ENCODE data around the gene PCBP3. TPM values are rescaled to one million over a fixed set of nuclear protein-coding genes. Genes with fewer than 3 reads are reported as not detected.
A peak's percentile ranks its signal among the peaks of the same experiment; 100 is the strongest.

PCBP3 gene
- total RNA-seq, 1 experiment from 2014 or later = 10.9 TPM

DNA sequence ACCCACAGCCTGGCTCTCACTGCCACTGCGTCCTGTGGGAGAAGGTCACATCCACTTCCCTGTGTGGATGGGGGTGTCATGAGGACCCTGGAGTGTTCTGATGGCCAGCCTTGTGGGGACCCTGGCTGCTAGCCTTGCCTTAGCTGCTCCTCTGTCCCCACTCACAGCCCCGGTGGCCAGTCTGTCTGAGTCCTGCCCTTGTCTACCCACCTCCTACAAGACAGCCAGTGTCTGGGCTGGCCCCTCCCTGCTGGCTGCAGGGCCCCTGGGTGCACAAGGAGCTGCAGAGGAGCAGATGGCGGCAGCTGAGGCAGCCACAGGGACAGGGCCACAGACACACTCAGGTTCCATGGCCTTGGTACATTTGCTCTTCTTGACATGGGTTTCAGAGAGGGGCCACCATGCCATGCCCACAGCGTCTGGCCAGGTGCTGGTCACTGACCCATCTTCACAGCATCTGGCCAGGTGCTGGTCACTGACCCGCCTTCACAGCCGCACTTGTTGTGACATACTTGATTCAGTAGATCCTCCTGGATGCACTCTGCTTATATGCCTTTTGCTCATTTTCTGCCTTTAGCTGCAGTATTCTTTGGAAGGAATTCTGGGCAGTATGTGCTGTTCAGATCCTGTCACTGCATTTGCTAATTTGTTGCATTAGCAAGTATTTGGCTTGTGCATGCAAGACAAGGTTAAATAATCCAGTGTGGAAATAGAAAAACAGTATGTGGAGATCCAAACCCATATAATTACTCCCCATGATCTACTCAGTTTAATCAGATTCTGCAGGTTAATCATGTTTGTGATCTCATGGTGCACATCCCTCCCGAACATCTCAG, 157.8 kb downstream of the PCBP3 start:
- H3K79me1 ChIP-seq (ENCODE audit: insufficient read depth, low read depth, low read length, poor library complexity, severe bottlenecking) = no peaks in the 10 kb centered on the region
- H4K5ac ChIP-seq (ENCODE audit: insufficient read length, low read depth, low read length) = no peak overlapping the region
- H3K23ac ChIP-seq (ENCODE audit: insufficient read length, low read depth, low read length) = no peak overlapping the region
- H3K27ac ChIP-seq (ENCODE audit: insufficient read length, low read depth, low read length) = no peak overlapping the region
- no peak for DNase-seq
- H2BK15ac ChIP-seq (ENCODE audit: low read depth, low read length) = no peak overlapping the region
- H3K23me2 ChIP-seq (ENCODE audit: insufficient read length, low read depth, low read length, poor library complexity, severe bottlenecking) = no peaks in the 10 kb centered on the region
- H2BK5ac ChIP-seq (ENCODE audit: insufficient read length, low read length) = no peak overlapping the region
- H4K8ac ChIP-seq (replicated peaks; ENCODE audit: insufficient read length, low read depth, low read length) = no peak overlapping the region
- Mint-ChIP-seq H3K9me3 (no peaks in the 10 kb centered on the region), H3K4me3 (no peak overlapping the region), H3K4me1 (peaks cover 3 to 5% of the 10 kb centered on the region in 2 experiments; a peak in 3 of 4 replicates), H3K27ac (peak overlapping the region in 1 of 3 experiments; percentile 36; a peak in 1 of 7 replicates), H3K27me3 (ENCODE audit: low read depth) (no peaks in the 10 kb centered on the region), H3K36me3 (ENCODE audit: insufficient read depth in 1 of 3, low read depth in 3 of 3) (no peaks in the 10 kb centered on the region)
- H3K4me1 ChIP-seq (ENCODE audit: insufficient read depth, low read length) = no peaks in the 10 kb centered on the region
- no CpG with 5 or more reads among the region's 7 CpGs for WGBS (ENCODE audit: extremely low coverage, insufficient read length, low lambda C conversion rate)
- no peak overlapping the region for H2AFZ ChIP-seq (ENCODE audit: low read length)
- no peak overlapping the region for H3K56ac ChIP-seq (ENCODE audit: insufficient read length, low read depth, low read length)
- H4K91ac ChIP-seq (ENCODE audit: insufficient read length, low read depth, low read length) = no peak overlapping the region
- no peak overlapping the region for H2BK20ac ChIP-seq (ENCODE audit: low read depth, low read length, poor library complexity, severe bottlenecking)
- no peaks in the 10 kb centered on the region for H4K20me1 ChIP-seq (ENCODE audit: control insufficient read depth, insufficient read depth, insufficient read length)
- no peak overlapping the region for H3K4ac ChIP-seq (ENCODE audit: low read depth, low read length)
- TF ChIP-seq, protein P1, sequence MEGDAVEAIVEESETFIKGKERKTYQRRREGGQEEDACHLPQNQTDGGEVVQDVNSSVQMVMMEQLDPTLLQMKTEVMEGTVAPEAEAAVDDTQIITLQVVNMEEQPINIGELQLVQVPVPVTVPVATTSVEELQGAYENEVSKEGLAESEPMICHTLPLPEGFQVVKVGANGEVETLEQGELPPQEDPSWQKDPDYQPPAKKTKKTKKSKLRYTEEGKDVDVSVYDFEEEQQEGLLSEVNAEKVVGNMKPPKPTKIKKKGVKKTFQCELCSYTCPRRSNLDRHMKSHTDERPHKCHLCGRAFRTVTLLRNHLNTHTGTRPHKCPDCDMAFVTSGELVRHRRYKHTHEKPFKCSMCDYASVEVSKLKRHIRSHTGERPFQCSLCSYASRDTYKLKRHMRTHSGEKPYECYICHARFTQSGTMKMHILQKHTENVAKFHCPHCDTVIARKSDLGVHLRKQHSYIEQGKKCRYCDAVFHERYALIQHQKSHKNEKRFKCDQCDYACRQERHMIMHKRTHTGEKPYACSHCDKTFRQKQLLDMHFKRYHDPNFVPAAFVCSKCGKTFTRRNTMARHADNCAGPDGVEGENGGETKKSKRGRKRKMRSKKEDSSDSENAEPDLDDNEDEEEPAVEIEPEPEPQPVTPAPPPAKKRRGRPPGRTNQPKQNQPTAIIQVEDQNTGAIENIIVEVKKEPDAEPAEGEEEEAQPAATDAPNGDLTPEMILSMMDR (conservative IDR thresholded peaks at IDR 0.05) = no peak
- no peak overlapping the region for H3K18ac ChIP-seq (ENCODE audit: insufficient read length, low read depth, low read length)
- no peak overlapping the region for H3K9ac ChIP-seq (ENCODE audit: extremely low read depth, insufficient read length, low read length)
- H3K27me3 ChIP-seq (ENCODE audit: insufficient read depth, low read length) = no peaks in the 10 kb centered on the region
- no peak overlapping the region for H3K4me2 ChIP-seq (ENCODE audit: insufficient read depth, insufficient read length, low read length)
- no peak overlapping the region for H2BK120ac ChIP-seq (ENCODE audit: low read depth, low read length, poor library complexity, severe bottlenecking)
- H3T11ph ChIP-seq (ENCODE audit: low read length) = no peak overlapping the region
- H3K9me3 ChIP-seq (ENCODE audit: control insufficient read depth, low read depth, low read length) = no peaks in the 10 kb centered on the region
- H2BK12ac ChIP-seq (ENCODE audit: insufficient read length, low read depth, low read length) = no peak overlapping the region
- no peak overlapping the region; the same call in 1 of the 2 replicates for H3K14ac ChIP-seq (ENCODE audit: insufficient read depth, low read length)
- H2AK5ac ChIP-seq (ENCODE audit: insufficient read length, low read length) = no peak overlapping the region
- H3K79me2 ChIP-seq (ENCODE audit: insufficient read depth, low read length) = no peaks in the 10 kb centered on the region
